Heart left ventricle (tissue), 16 donors: ENCODE measurements around the gene ZMYM3. TPM values are rescaled to one million over a fixed set of nuclear protein-coding genes. Genes with fewer than 3 reads are reported as not detected.

ENCODE experiments used
- ATAC-seq, 4 donors: fragments of 200-7000 bp; cut with Tn5 transposase; one replicate each; pipeline ENCODE4 v1.9.1; 2020 to 2022; ENCODE audit warnings: moderate library complexity in 4 of 4, mild to moderate bottlenecking in 3 of 4, moderate number of reproducible peaks in 1 of 4
- DNase-seq, 5 donors: peaks; one replicate each; pipeline ENCODE4 v3.0.0-alpha.2; 2020
- H3K27ac ChIP-seq, 12 donors: fragments of 200-600 bp; sonication (generic) in 4 of 12; one replicate each; pipeline versions ENCODE4 v1.5.0 to v1.8.0; 2016 to 2022; ENCODE audit warnings: mild to moderate bottlenecking in 2 of 12
- H3K27me3 ChIP-seq, 9 donors: fragments of 200-600 bp; sonication (generic) in 2 of 9; one replicate each; pipeline versions ENCODE4 v1.5.1 to v1.8.0; 2016 to 2022; ENCODE audit warnings: mild to moderate bottlenecking in 3 of 9
- H3K36me3 ChIP-seq, 9 donors: fragments of 200-600 bp; sonication (generic) in 2 of 9; one replicate each; pipeline versions ENCODE4 v1.5.0 to v1.8.0; 2018 to 2022; ENCODE audit warnings: mild to moderate bottlenecking in 2 of 9
- H3K4me1 ChIP-seq, 12 donors: fragments of 200-600 bp; sonication (generic) in 4 of 12; one replicate each; pipeline versions ENCODE4 v1.5.0 to v1.8.0; 2016 to 2022; ENCODE audit warnings: mild to moderate bottlenecking in 3 of 12
- H3K4me3 ChIP-seq, 12 donors: fragments of 200-600 bp; sonication (generic) in 4 of 12; one replicate each; pipeline versions ENCODE4 v1.5.0 to v1.8.0; 2017 to 2022; ENCODE audit warnings: mild to moderate bottlenecking in 9 of 12, moderate library complexity in 4 of 12
- H3K9me3 ChIP-seq, 12 donors: fragments of 200-600 bp; sonication (generic) in 4 of 12; one replicate each; pipeline versions ENCODE4 v1.5.0 to v1.8.0; 2016 to 2022; ENCODE audit warnings: mild to moderate bottlenecking in 1 of 12
- POLR2A ChIP-seq, 2 donors: fragments of 450-650 bp; IDR thresholded peaks; one replicate each; pipeline ENCODE4 v1.6.1; 2017; ENCODE audit warnings: antibody characterized with exemption in 2 of 2, mild to moderate bottlenecking in 2 of 2, moderate library complexity in 2 of 2
- WGBS, 4 donors: extraction: QIAGEN DNeasy Blood & Tissue Kit in 2 of 4; methylation state at CpG; one replicate each; pipeline versions ENCODE4 v1.1.5 to v1.1.7; 2013 to 2018; 5-methylcytosine and 5-hydroxymethylcytosine counted together
- intact Hi-C, 10 donors: fragments of 100-400 bp; cut with DNase I; formaldehyde crosslinking; loops; one replicate each; pipeline versions ENCODE4 v1.11.1 to v1.14.2; 2022
- polyA plus RNA-seq, 2 donors: library from polyadenylated mRNA; stranded (reverse); fragments of 200-250 nt; gene quantifications; one replicate each; pipeline ENCODE4 v1.2.3, GENCODE V29; 2013
- total RNA-seq, 9 donors: library from RNA; depleted of rRNA in 2 of 9; stranded (reverse); fragments of >200 nt in 2 of 9; fragmentation: NEBNext Ultra II Directional in 3 of 9; extraction: Animal tissue kit (Norgen Biotek cat#: 25700) in 3 of 9; gene quantifications; one replicate each; pipeline versions ENCODE4 v1.1.0 to v1.2.4, GENCODE V29; 2016 to 2023
- TF ChIP-seq, protein P1 (sequence below), 12 donors: fragments of 200-600 bp; sonication (generic) in 4 of 12; IDR thresholded peaks; one replicate each; pipeline versions ENCODE4 v1.5.0 to v1.8.0; 2018 to 2022; ENCODE audit warnings: antibody characterized with exemption in 12 of 12, mild to moderate bottlenecking in 5 of 12
- donor health status: ischemic (EF 13 %, LVEDD 7.1; RV severe dilation, severe dysfunction).
- donor health status: healthy with polysubstance abuse.
- donor health status: DM: no; HTN: yes; CAD: no.
- donor health status: DM: no; HTN: no; CAD: no.
- donor health status: ischemic (EF 25% LVEDD 6.9; RV normal size, moderate dysfunction).
- donor health status: ischemic (EF 25% LVEDD 5.7; RV mildly dilated, moderate dysfunction).
- donor health status: healthy.
- donor health status: DM: yes; HTN: yes; CAD: no.
- donor health status: ischemic (EF 35%, LVEDD 5.7; RV mildly dilated, moderate dysfunction).
- donor health status: nonischemic (EF 11% LVEDD 7.7; RV severe dilation, severe dysfunction).
- donor health status: DM: yes; HTN: yes; CAD: no.
- donor health status: PGD.
- donor health status: ischemic (EF 29% LVEDD 5.4; RV normal size, mild dysfunction).
- donor health status: nonischemic (EF 23%, LVEDD 6.1; RV moderate dilation, normal function).

ZMYM3 gene
- total and polyA plus RNA-seq, 11 donors: 5.1 to 22.9 (median 13.8) TPM

DNA sequence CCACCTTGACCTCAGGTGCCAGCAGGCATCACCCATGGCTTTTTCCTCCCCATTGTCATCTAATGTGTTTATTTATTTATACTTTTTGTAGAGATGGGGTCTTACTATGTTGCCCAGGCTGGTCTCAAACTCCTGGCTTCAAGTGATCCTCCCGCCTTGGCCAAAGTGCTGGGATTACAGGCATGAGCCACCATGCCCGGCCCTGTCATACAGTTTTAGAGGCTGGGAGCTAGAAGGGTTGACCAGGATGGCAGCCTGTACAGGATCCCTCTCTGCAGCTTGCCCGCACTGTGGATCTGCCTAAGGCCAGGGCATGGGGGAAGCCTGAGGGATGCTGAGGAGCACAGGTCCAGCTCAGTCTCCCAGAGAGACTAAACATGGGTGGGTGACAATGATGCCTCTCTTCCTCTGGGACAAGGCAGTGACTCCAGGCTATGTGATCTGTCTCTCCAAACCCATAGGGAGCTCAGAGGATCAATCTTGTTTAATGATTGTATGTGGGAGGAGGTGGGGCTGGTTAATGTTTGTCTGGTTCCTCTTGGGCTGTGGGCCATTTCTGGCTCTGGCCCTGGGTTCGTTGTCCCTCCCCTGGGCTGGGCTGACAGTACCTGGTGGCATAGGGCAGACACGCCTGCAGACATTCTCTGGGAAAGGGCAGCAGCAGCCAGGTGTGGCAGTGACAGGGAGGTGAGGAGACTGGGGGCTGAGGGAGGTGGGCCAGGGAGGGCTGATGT lies 39.2 kb downstream of the ZMYM3 start:
- no peak for DNase-seq
- no peak for TF ChIP-seq POLR2A (IDR thresholded peaks at IDR 0.05)
- TF ChIP-seq, protein P1, sequence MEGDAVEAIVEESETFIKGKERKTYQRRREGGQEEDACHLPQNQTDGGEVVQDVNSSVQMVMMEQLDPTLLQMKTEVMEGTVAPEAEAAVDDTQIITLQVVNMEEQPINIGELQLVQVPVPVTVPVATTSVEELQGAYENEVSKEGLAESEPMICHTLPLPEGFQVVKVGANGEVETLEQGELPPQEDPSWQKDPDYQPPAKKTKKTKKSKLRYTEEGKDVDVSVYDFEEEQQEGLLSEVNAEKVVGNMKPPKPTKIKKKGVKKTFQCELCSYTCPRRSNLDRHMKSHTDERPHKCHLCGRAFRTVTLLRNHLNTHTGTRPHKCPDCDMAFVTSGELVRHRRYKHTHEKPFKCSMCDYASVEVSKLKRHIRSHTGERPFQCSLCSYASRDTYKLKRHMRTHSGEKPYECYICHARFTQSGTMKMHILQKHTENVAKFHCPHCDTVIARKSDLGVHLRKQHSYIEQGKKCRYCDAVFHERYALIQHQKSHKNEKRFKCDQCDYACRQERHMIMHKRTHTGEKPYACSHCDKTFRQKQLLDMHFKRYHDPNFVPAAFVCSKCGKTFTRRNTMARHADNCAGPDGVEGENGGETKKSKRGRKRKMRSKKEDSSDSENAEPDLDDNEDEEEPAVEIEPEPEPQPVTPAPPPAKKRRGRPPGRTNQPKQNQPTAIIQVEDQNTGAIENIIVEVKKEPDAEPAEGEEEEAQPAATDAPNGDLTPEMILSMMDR (IDR thresholded peaks at IDR 0.05): no peak
- H3K9me3 ChIP-seq: no peaks in the 10 kb centered on the region
- 70 to 82% (median 77%) methylated on average over 5 of the region's 5 CpGs for WGBS, 4 donors
- no peak overlapping the region for H3K27ac ChIP-seq
- no peak overlapping the region for H3K4me3 ChIP-seq
- intact Hi-C loops: loop anchor here in 1 of 10 donors (10.0 kb wide), 1 partner anchor 60 kb away; no protein-coding TSS in a partner anchor
- no peaks in the 10 kb centered on the region for H3K36me3 ChIP-seq
- no peak for ATAC-seq
- no peaks in the 10 kb centered on the region for H3K4me1 ChIP-seq
- peaks cover 0 to 7% (median 0%) of the 10 kb centered on the region in 9 donors for H3K27me3 ChIP-seq

DNA sequence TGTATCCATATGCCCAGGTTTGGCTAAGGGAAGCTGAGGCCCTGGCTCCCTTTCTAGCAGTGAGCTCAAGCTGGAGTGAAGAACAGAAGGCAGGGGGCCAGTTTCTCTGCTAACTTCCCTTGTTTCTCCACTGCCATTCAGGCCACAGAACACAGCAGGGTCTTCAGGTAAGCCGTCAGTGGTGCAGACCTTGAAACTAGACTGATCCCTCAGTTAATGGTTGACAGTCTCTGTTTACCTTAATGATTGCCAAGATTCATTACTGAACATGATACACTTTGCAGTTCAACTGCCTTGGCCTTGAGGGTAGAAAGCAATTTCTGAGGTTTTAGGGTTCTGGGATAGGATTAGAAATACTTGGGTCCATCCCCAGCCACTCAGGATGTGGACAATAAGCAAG lies 39.8 kb downstream of the ZMYM3 start:
- intact Hi-C loops: loop anchor here in 1 of 10 donors (10.0 kb wide), 1 partner anchor 59 kb away; no protein-coding TSS in a partner anchor
- H3K27ac ChIP-seq: no peak overlapping the region
- no peak for ATAC-seq
- H3K9me3 ChIP-seq: no peaks in the 10 kb centered on the region
- DNase-seq: no peak
- H3K4me1 ChIP-seq: no peaks in the 10 kb centered on the region
- no peak overlapping the region for H3K4me3 ChIP-seq
- WGBS, 4 donors: 71 to 91% (median 89%) methylated on average over 1 of the region's 1 CpG
- TF ChIP-seq, protein P1 (IDR thresholded peaks at IDR 0.05): no peak
- no peak for TF ChIP-seq POLR2A (IDR thresholded peaks at IDR 0.05)
- no peaks in the 10 kb centered on the region for H3K36me3 ChIP-seq
- H3K27me3 ChIP-seq: peaks cover 0 to 7% (median 0%) of the 10 kb centered on the region in 9 donors

DNA sequence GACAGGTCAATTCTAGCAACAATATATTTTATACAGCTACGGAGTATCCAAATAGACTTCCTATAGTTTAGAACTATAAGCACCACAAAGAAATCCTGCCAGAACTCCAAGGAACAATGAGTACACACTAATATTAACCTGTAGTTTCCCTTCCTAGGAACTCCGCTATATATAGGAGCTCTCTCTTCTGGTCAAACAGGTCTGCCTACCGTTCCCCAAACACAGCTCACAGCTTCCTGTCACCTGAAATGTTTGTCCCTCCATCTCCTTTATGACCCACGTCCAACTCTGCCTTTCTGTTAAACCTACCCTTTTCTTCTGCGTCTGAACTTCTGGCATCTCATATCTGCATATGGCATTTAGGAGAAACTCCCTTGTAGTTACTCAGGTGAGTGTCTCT lies 41.4 kb downstream of the ZMYM3 start:
- H3K9me3 ChIP-seq: no peaks in the 10 kb centered on the region
- H3K27me3 ChIP-seq: peaks cover 0 to 7% (median 0%) of the 10 kb centered on the region in 9 donors
- no peaks in the 10 kb centered on the region for H3K4me1 ChIP-seq
- intact Hi-C loops: loop anchor here in 1 of 10 donors (10.0 kb wide), 1 partner anchor 58 kb away; no protein-coding TSS in a partner anchor
- no peak overlapping the region for H3K4me3 ChIP-seq
- no peak for ATAC-seq
- H3K27ac ChIP-seq: no peak overlapping the region
- WGBS, 4 donors: 50 to 64% (median 61%) methylated on average over 5 of the region's 5 CpGs
- H3K36me3 ChIP-seq: no peaks in the 10 kb centered on the region
- no peak for TF ChIP-seq POLR2A (IDR thresholded peaks at IDR 0.05)
- TF ChIP-seq, protein P1 (IDR thresholded peaks at IDR 0.05): no peak
- DNase-seq: no peak

DNA sequence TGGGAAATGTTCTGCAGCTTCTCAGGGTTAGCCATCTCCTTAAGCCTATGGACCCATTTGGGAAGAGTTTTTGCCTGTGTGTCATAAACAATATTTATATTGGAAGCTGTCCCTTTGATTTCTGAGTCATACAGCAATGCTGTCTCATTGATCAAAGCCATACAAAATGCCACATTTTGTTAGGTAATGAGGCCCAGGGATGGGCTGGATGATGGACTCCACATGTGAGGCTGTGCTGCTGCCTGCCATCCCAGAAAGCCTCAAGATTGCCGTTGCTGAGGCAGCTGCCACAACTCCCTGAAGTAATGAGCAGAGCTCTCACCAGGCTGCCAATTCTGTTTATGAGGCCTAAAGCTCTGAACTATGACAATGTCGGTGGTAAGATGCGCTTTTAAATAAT lies 43.1 kb downstream of the ZMYM3 start:
- H3K9me3 ChIP-seq: no peaks in the 10 kb centered on the region
- no peak overlapping the region for H3K27ac ChIP-seq
- peaks cover 0 to 7% (median 0%) of the 10 kb centered on the region in 9 donors for H3K27me3 ChIP-seq
- H3K36me3 ChIP-seq: no peaks in the 10 kb centered on the region
- TF ChIP-seq, protein P1 (IDR thresholded peaks at IDR 0.05): no peak
- TF ChIP-seq POLR2A (IDR thresholded peaks at IDR 0.05): no peak
- H3K4me3 ChIP-seq: no peak overlapping the region
- DNase-seq (no peak), ATAC-seq (no peak)
- no peaks in the 10 kb centered on the region for H3K4me1 ChIP-seq
- 76 to 94% (median 86%) methylated on average over 3 of the region's 3 CpGs for WGBS, 4 donors
- intact Hi-C loops: loop anchor here in 1 of 10 donors (10.0 kb wide), 1 partner anchor 56 kb away; no protein-coding TSS in a partner anchor
